Measurements from ENCODE around the gene NFATC3.

- no peak for TF ChIP-seq POLR2AphosphoS5 (IDR thresholded peaks at IDR 0.05; ENCODE audit: low read depth, low read length)
- TF ChIP-seq POLR2A (IDR thresholded peaks at IDR 0.05; ENCODE audit: low read depth, low read length): no peak
- no peak for TF ChIP-seq PAX5 (IDR thresholded peaks at IDR 0.05; ENCODE audit: insufficient read depth, low read length, severe bottlenecking)
- TF ChIP-seq TAF1 (IDR thresholded peaks at IDR 0.05; ENCODE audit: low read depth, low read length): no peak
These were observed 77.2 kb downstream of the NFATC3 start for GRCh38 chr16:68162413-68162812.

All from GM12891 (cell line).